GM12878 (cell line): ENCODE data around the gene FGR. TPM values are rescaled to one million over a fixed set of nuclear protein-coding genes. Genes with fewer than 3 reads are reported as not detected.

ENCODE experiments used
- EED ChIP-seq: sonication (generic); IDR thresholded peaks from 2 replicates; pipeline ENCODE4 v1.6.1; 2016; ENCODE audit warnings: antibody characterized with exemption, low read depth
- NR2C2 ChIP-seq: IDR thresholded peaks from 2 replicates; pipeline ENCODE4 v1.6.1; 2011; ENCODE audit warnings: borderline replicate concordance, low read depth; ENCODE audit not compliant: control insufficient read depth, insufficient read length
- SPI1 ChIP-seq: IDR thresholded peaks from 2 replicates; pipeline ENCODE4 v1.6.1; 2011; ENCODE audit warnings: low read depth, mild to moderate bottlenecking, low read length, moderate library complexity, borderline replicate concordance; ENCODE audit not compliant: insufficient read depth
- polyA plus RNA-seq, 11 experiments: library from polyadenylated mRNA; depleted of rRNA in 4 of 11; unstranded in 6 of 11; stranded (reverse) in 5 of 11; fragments of >200 nt; fragmentation: Nextera tagmentation in 4 of 11; fragmentation: Illumina TruSeq in 1 of 11; extraction: Ambion mirVana in 4 of 11; extraction: Trizol in 1 of 11; gene quantifications; 1 replicate in 1 of 11; 2 replicates in 10 of 11; pipeline versions ENCODE4 v1.2.1 to v1.2.3, GENCODE V29; 2011 to 2016; ENCODE audit warnings: inconsistent platforms in 2 of 11, missing spikeins in 2 of 11, low read depth in 1 of 11
- total RNA-seq, 4 experiments: library from RNA; depleted of rRNA in 3 of 4; stranded (reverse); fragments of >200 nt in 3 of 4; fragmentation: Illumina TruSeq in 1 of 4; extraction: Trizol in 1 of 4; gene quantifications; 2 replicates each; pipeline versions ENCODE4 v1.2.1 to v1.2.3, GENCODE V29; 2013 to 2021
- TF ChIP-seq, protein P1 (sequence below): IDR thresholded peaks from 2 replicates; pipeline ENCODE4 v1.6.1; 2012; ENCODE audit warnings: improper control_type of control experiment, low read depth, low read length; ENCODE audit not compliant: insufficient replicate concordance

Gene FGR
- total and polyA plus RNA-seq, 10 of the 15 experiments (the other 5 are each of a cell fraction or from before 2014, with no cell fraction given) = 10.9 to 193 (median 74.7) TPM

DNA sequence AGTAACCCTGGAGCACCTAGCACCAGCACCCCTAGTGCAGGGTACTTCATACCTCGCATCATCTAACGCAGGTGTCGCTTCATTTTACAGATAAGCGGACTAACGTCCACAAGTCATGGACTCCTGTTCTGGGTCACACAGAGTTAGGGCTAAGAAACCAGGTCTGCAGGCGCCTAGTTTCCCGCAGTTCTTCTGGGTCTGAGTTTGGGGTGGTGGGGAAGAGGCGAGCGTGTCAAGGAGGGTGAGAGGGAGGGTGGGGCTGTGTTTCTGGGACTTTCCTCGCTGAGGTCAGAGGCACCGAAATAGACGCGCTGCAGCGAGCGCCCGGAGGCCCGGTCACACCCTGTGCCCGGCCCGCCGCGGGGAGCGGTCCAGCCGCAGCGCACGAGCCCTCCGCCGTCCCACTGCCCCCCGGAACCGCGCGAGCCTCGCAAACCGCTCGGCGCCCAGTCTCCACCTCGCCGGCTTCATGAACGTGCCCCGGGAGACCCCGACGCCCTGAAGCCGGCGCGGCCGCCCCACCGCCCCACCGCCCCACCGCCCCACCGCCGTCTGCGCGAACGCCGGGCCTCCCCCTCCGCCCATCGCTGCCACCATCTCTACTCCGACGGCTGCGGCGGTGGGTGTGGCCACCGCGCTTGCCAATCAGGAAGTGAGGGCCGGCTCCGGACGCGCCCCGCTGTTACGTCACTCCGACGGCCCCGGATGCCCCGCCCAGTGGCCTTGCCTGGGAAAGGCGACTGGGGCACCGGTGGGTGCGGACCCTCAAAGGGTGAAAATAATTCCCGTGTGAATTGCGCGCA is 24.7 kb upstream of the FGR start (continued):
- no peak for TF ChIP-seq NR2C2
- no peak; the same call in 1 of the 2 replicates for TF ChIP-seq SPI1
- TF ChIP-seq, protein P1, sequence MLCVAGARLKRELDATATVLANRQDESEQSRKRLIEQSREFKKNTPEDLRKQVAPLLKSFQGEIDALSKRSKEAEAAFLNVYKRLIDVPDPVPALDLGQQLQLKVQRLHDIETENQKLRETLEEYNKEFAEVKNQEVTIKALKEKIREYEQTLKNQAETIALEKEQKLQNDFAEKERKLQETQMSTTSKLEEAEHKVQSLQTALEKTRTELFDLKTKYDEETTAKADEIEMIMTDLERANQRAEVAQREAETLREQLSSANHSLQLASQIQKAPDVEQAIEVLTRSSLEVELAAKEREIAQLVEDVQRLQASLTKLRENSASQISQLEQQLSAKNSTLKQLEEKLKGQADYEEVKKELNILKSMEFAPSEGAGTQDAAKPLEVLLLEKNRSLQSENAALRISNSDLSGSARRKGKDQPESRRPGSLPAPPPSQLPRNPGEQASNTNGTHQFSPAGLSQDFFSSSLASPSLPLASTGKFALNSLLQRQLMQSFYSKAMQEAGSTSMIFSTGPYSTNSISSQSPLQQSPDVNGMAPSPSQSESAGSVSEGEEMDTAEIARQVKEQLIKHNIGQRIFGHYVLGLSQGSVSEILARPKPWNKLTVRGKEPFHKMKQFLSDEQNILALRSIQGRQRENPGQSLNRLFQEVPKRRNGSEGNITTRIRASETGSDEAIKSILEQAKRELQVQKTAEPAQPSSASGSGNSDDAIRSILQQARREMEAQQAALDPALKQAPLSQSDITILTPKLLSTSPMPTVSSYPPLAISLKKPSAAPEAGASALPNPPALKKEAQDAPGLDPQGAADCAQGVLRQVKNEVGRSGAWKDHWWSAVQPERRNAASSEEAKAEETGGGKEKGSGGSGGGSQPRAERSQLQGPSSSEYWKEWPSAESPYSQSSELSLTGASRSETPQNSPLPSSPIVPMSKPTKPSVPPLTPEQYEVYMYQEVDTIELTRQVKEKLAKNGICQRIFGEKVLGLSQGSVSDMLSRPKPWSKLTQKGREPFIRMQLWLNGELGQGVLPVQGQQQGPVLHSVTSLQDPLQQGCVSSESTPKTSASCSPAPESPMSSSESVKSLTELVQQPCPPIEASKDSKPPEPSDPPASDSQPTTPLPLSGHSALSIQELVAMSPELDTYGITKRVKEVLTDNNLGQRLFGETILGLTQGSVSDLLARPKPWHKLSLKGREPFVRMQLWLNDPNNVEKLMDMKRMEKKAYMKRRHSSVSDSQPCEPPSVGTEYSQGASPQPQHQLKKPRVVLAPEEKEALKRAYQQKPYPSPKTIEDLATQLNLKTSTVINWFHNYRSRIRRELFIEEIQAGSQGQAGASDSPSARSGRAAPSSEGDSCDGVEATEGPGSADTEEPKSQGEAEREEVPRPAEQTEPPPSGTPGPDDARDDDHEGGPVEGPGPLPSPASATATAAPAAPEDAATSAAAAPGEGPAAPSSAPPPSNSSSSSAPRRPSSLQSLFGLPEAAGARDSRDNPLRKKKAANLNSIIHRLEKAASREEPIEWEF = no peak
- TF ChIP-seq EED = no peak
